Gastrocnemius medialis (tissue), 4 donors: Measurements from ENCODE around the gene NOS1AP.

Source experiments
- POLR2A ChIP-seq, 2 donors: fragments of 450-650 bp; IDR thresholded peaks; one replicate each; pipeline ENCODE4 v1.6.1; 2017; ENCODE audit warnings: antibody characterized with exemption in 2 of 2, mild to moderate bottlenecking in 2 of 2, moderate library complexity in 2 of 2
- TF ChIP-seq, protein P1 (sequence below), 5 experiments: fragments of 450-650 bp in 3 of 5; fragments of 200-600 bp in 2 of 5; sonication (generic) in 2 of 5; IDR thresholded peaks in 4 of 5; conservative IDR thresholded peaks in 1 of 5; 1 replicate in 4 of 5; 2 replicates in 1 of 5; pipeline ENCODE4 v1.5.1; 2016 to 2019; ENCODE audit warnings: antibody characterized with exemption in 5 of 5, mild to moderate bottlenecking in 3 of 5, moderate library complexity in 3 of 5

DNA sequence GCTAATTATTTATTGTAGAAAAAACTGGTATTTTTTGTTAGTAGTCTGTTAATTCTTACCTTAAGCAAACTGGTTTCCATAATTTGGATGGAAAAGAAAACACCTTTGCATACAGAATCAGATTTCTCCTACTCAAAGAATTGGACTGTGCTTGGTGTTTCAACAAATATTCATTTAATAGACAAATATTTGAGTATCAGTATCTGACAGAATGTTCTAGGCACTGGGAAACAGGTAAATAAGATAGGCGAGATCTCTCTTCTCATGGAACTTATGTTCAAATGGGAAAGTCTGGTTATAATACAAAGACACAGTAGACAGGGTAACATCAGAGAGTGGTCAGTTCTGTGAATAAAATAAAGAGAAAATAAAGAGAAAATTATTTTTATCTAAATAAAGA lies 119.9 kb downstream of the NOS1AP start:
- TF ChIP-seq POLR2A (IDR thresholded peaks at IDR 0.05) = no peak
- TF ChIP-seq, protein P1, sequence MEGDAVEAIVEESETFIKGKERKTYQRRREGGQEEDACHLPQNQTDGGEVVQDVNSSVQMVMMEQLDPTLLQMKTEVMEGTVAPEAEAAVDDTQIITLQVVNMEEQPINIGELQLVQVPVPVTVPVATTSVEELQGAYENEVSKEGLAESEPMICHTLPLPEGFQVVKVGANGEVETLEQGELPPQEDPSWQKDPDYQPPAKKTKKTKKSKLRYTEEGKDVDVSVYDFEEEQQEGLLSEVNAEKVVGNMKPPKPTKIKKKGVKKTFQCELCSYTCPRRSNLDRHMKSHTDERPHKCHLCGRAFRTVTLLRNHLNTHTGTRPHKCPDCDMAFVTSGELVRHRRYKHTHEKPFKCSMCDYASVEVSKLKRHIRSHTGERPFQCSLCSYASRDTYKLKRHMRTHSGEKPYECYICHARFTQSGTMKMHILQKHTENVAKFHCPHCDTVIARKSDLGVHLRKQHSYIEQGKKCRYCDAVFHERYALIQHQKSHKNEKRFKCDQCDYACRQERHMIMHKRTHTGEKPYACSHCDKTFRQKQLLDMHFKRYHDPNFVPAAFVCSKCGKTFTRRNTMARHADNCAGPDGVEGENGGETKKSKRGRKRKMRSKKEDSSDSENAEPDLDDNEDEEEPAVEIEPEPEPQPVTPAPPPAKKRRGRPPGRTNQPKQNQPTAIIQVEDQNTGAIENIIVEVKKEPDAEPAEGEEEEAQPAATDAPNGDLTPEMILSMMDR (IDR thresholded peaks at IDR 0.05 in 4 of 5, conservative IDR thresholded peaks at IDR 0.05 in 1 of 5) = no peak
